PC-9 (cell line): ENCODE results near the gene MPHOSPH9. TPM values are rescaled to one million over a fixed set of nuclear protein-coding genes. Genes with fewer than 3 reads are reported as not detected.
"Not testable (repeated sequence)": the region's sequence is repeated elsewhere in the genome, so short reads cannot be mapped to it uniquely, and the experiment has no call there.

Experiments
- BruUV-seq: library from RNA; stranded (reverse); fragments of 400-500 nt; replicated peaks from 2 replicates; lab custom pipeline; 2021; lab: Mats Ljungman, UMichigan
- CTCF ChIA-PET: fragments of 300-600 bp; sonication (Branson Sonifier 250); formaldehyde crosslinking; loops from one replicate; lab custom pipeline; 2022; ENCODE audit warnings: antibody characterized with exemption; lab: Charles Lee
- POLR2A ChIA-PET: fragments of 300-600 bp; sonication (Branson Sonifier 250); formaldehyde crosslinking; loops from one replicate; lab custom pipeline; 2022; ENCODE audit warnings: antibody characterized with exemption; ENCODE audit not compliant: unreplicated experiment; lab: Charles Lee
- DNase-seq, 2 experiments: peaks; one replicate each; pipeline versions ENCODE4 v3.0.0 to v3.0.0-alpha.2; 2015 to 2022; ENCODE audit warnings: mixed read lengths in 1 of 2
- H2AFZ ChIP-seq: fragments of 200-600 bp; sonication (generic); 2 replicates; pipeline ENCODE4 v1.8.1; 2017; ENCODE audit warnings: antibody characterized with exemption
- H3F3A ChIP-seq: fragments of 200-600 bp; sonication (generic); 2 replicates; pipeline ENCODE4 v1.8.1; 2017; ENCODE audit warnings: antibody characterized with exemption, mild to moderate bottlenecking, low read depth; ENCODE audit not compliant: insufficient read depth
- H3K27ac ChIP-seq: fragments of 200-600 bp; sonication (generic); 2 replicates; pipeline ENCODE4 v1.6.1; 2016; ENCODE audit warnings: mixed run types
- H3K27me3 ChIP-seq: fragments of 200-600 bp; sonication (generic); 2 replicates; pipeline ENCODE4 v1.6.1; 2016; ENCODE audit warnings: low read depth, mixed run types; ENCODE audit not compliant: insufficient read depth
- H3K36me3 ChIP-seq: fragments of 200-600 bp; sonication (generic); 2 replicates; pipeline ENCODE4 v1.6.1; 2016; ENCODE audit warnings: low read depth, mixed run types
- H3K4me1 ChIP-seq: fragments of 200-600 bp; sonication (generic); replicated peaks from 2 replicates; pipeline ENCODE4 v1.6.1; 2016; ENCODE audit warnings: mixed run types; ENCODE audit not compliant: insufficient read depth
- H3K4me2 ChIP-seq: fragments of 200-600 bp; sonication (generic); 2 replicates; pipeline ENCODE4 v1.6.1; 2017; ENCODE audit warnings: mixed run types
- H3K4me3 ChIP-seq: fragments of 200-600 bp; sonication (generic); 2 replicates; pipeline ENCODE4 v1.6.1; 2016; ENCODE audit warnings: mixed run types
- H3K79me2 ChIP-seq: fragments of 200-600 bp; sonication (generic); 2 replicates; pipeline ENCODE4 v1.6.1; 2017; ENCODE audit warnings: low read depth, mixed run types
- H3K9me2 ChIP-seq: fragments of 200-600 bp; sonication (generic); 2 replicates; pipeline ENCODE4 v1.8.1; 2017; ENCODE audit warnings: mild to moderate bottlenecking; ENCODE audit not compliant: insufficient read depth
- H3K9me3 ChIP-seq: fragments of 200-600 bp; sonication (generic); 2 replicates; pipeline ENCODE4 v1.8.1; 2016; ENCODE audit warnings: low read depth; ENCODE audit not compliant: insufficient read depth
- H4K20me1 ChIP-seq: fragments of 200-600 bp; sonication (generic); 2 replicates; pipeline ENCODE4 v1.8.1; 2017; ENCODE audit not compliant: insufficient read depth
- EZH2 ChIP-seq: fragments of 200-600 bp; sonication (generic); IDR thresholded peaks from 2 replicates; pipeline ENCODE4 v1.8.0; 2017; ENCODE audit warnings: antibody characterized with exemption, low read depth
- intact Hi-C: fragments of 100-400 bp; cut with micrococcal nuclease; formaldehyde crosslinking; loops from one replicate; pipeline ENCODE4 v1.10.0; 2022; ENCODE audit not compliant: unreplicated experiment
- total RNA-seq: library from RNA; stranded (reverse); gene quantifications from 2 replicates; pipeline ENCODE4 v1.2.3, GENCODE V29; 2021
- TF ChIP-seq, protein P1 (sequence below): fragments of 200-600 bp; sonication (generic); conservative IDR thresholded peaks from 2 replicates; pipeline ENCODE4 v1.6.1; 2017; ENCODE audit warnings: mixed run types, antibody characterized with exemption, mild to moderate bottlenecking, moderate library complexity

The MPHOSPH9 gene
- total RNA-seq, 1 experiment from 2014 or later: 58.5 TPM

DNA sequence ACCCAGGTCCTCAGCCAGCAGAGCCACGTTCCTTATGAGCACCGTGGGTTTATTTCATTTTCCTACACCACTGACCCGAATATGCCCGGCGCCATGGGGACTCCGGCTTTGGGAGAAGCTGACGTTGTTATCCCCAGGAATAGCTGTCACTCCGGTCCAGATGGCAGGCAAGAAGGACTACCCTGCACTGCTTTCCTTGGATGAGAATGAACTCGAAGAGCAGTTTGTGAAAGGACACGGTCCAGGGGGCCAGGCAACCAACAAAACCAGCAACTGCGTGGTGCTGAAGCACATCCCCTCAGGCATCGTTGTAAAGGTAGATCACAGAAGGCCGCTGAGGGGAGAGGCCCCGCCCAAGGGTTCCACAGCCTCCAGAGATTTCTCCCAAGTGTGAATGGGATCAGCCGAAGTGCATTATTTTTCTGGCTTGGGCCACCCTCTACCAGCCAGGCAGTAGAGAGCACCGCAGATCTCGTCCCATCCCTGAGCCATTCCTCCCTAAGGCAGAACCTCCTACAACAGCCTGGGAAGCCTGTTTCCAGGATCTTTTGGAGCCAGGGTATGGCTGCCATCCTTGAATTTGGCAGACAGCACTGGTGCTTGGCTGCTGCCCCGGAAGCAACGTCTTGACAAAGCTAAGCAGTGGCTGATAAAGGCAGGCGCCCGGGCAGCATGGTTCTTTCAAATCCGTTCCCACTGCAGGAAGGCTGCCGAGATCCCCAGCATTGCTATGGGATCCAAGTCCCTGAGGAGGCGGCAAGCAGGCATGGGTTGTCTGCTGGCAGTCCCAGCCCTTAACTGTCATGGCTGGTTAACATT, 20.9 kb upstream of the MPHOSPH9 start:
- H3K4me1 ChIP-seq: peaks cover 33% of the 10 kb centered on the region
- no peak overlapping the region for H3K4me2 ChIP-seq
- TF ChIP-seq EZH2: no peak
- TF ChIP-seq, protein P1, sequence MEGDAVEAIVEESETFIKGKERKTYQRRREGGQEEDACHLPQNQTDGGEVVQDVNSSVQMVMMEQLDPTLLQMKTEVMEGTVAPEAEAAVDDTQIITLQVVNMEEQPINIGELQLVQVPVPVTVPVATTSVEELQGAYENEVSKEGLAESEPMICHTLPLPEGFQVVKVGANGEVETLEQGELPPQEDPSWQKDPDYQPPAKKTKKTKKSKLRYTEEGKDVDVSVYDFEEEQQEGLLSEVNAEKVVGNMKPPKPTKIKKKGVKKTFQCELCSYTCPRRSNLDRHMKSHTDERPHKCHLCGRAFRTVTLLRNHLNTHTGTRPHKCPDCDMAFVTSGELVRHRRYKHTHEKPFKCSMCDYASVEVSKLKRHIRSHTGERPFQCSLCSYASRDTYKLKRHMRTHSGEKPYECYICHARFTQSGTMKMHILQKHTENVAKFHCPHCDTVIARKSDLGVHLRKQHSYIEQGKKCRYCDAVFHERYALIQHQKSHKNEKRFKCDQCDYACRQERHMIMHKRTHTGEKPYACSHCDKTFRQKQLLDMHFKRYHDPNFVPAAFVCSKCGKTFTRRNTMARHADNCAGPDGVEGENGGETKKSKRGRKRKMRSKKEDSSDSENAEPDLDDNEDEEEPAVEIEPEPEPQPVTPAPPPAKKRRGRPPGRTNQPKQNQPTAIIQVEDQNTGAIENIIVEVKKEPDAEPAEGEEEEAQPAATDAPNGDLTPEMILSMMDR: no peak
- peaks cover 31% of the 10 kb centered on the region for H3F3A ChIP-seq
- no peaks in the 10 kb centered on the region for H4K20me1 ChIP-seq
- peaks cover 30% of the 10 kb centered on the region for H3K79me2 ChIP-seq
- H3K27me3 ChIP-seq: no peaks in the 10 kb centered on the region
- BruUV-seq: no TSS peak
- ChIA-PET POLR2A (no interaction called here), CTCF (no interaction called here)
- no peak overlapping the region for H3K27ac ChIP-seq
- intact Hi-C loops: no loop called here
- no peaks in the 10 kb centered on the region for H3K9me2 ChIP-seq
- H2AFZ ChIP-seq: no peak overlapping the region
- H3K9me3 ChIP-seq: no peaks in the 10 kb centered on the region
- no peak for DNase-seq
- H3K36me3 ChIP-seq: peaks cover 8% of the 10 kb centered on the region; the same call in 1 of the 2 replicates
- no peak overlapping the region for H3K4me3 ChIP-seq

DNA sequence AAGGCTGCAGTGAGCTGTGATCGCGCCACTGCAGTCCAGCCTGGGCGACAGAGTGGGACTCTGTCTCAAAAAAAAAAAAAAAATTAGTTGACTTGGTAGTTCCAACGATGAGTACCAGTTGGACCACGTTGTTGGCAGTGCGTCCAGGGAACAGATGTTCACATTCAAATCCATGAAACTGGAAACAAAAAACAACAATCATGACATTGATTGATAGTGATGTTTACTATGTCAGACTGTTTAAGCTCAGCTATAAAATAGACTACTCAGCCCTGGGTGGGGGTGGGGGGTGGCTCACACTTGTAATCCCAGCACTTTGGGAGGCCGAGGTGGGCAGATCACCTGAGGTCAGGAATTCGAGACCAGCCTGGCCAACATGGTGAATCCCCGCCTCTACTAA, 19.4 kb upstream of the MPHOSPH9 start:
- CTCF ChIA-PET, H3K4me3 ChIP-seq, H3K27me3 ChIP-seq, H2AFZ ChIP-seq, H3K9me2 ChIP-seq, intact Hi-C loops, POLR2A ChIA-PET, BruUV-seq, DNase-seq, H3K36me3 ChIP-seq, H3K9me3 ChIP-seq, H4K20me1 ChIP-seq: not testable (repeated sequence)
- peaks cover 37% of the 10 kb centered on the region for H3K79me2 ChIP-seq
- H3K4me1 ChIP-seq: peaks cover 33% of the 10 kb centered on the region
- peak overlapping the region; percentile 94 for H3K27ac ChIP-seq
- peaks cover 25% of the 10 kb centered on the region for H3F3A ChIP-seq
- H3K4me2 ChIP-seq: peak overlapping the region; percentile 71; the same call in 1 of the 2 replicates

DNA sequence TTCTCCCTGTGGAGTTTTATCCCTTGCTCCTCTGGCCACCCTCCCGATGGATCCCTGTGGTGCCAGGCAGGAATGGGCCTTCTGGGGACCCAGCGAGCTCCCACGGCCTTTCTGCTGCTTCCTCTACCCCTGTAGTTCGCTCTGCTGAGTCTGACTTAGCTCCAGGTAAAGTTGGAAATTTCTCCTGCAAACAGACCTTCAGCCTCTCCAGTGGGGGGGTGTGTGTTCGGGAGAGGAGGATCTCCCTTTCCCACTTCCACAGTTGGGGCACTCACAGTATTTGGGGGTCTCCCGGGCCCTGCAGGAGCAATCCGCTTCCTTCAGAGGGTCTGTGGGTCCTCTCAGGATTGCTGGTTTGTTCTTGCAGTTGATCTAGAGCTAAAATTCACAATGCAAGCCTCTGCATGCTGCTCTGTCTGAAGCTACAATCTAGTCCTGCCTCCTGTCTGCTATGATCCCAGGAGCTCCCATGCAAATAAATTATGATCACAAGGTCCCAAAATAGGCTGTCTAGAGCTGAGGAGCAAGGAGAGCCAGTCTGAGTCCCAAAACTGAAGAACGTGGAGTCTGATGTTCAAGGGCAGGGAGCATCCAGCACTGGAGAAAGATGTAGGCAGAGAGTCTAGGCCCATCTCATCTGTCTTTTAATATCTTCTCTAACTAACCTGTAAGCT, 18.6 kb upstream of the MPHOSPH9 start:
- Histone ChIP-seq H3F3A (peaks cover 25% of the 10 kb centered on the region), H3K36me3 (0 out of 2 replicates have a peak, but pooled peaks cover 8% of the 10 kb centered on the region), H3K27me3 (no peaks in the 10 kb centered on the region), H3K27ac (peak overlapping the region; percentile 94), H4K20me1 (no peaks in the 10 kb centered on the region), H3K4me1 (peaks cover 33% of the 10 kb centered on the region), H3K4me3 (peak overlapping the region; percentile 37; the same call in 1 of the 2 replicates), H2AFZ (peak overlapping the region; percentile 66), H3K79me2 (peaks cover 44% of the 10 kb centered on the region), H3K9me2 (no peaks in the 10 kb centered on the region), H3K9me3 (no peaks in the 10 kb centered on the region; the same call in 1 of the 2 replicates), H3K4me2 (peak overlapping the region; percentile 71)
- DNase-seq: no peak
- ChIA-PET POLR2A (interaction anchor here (0.6 to 1.7 kb wide), 3 partner anchors 19 to 1204 kb away, joined by 3 to 13 read pairs (median 6); partner anchors contain the start of genes MPHOSPH9 and MTRFR), CTCF (no interaction called here)
- TSS peak; percentile 92 for BruUV-seq
- no peak for TF ChIP-seq EZH2
- TF ChIP-seq, protein P1: no peak
- intact Hi-C loops: no loop called here
